ENCODE results near the gene CFAP161. TPM values are rescaled to one million over a fixed set of nuclear protein-coding genes. Genes with fewer than 3 reads are reported as not detected.

The CFAP161 gene
- total RNA-seq, 1 experiment from 2014 or later = 2.7 TPM

- POLR2A ChIA-PET = no interaction called here
- Histone ChIP-seq H3K36me3 (ENCODE audit: control insufficient read depth, insufficient read depth, low read length) (no peaks in the 10 kb centered on the region), H3K4me3 (ENCODE audit: low read depth in 2 of 2, low read length in 2 of 2) (no peak overlapping the region), H3K4me1 (ENCODE audit: control insufficient read depth, insufficient read depth, low read length) (no peaks in the 10 kb centered on the region), H3K9me3 (ENCODE audit: control insufficient read depth, insufficient read depth, low read depth, low read length) (no peaks in the 10 kb centered on the region), H3K27me3 (ENCODE audit: control insufficient read depth, insufficient read depth, low read length) (peaks cover 3% of the 10 kb centered on the region; the same call in 1 of the 2 replicates), H3K27ac (ENCODE audit: low read length) (no peak overlapping the region)
- in situ Hi-C loops (cut with HindIII; ENCODE audit: low pct_unique_long_range_greater_than_20kb, low sequenced_read_pairs) = no loop called here
- TF ChIP-seq SIN3A (IDR thresholded peaks at IDR 0.05; ENCODE audit: borderline replicate concordance, insufficient read depth, low read depth, low read length) (no peak), POLR2AphosphoS5 (IDR thresholded peaks at IDR 0.05; ENCODE audit: low read depth, low read length) (no peak), TCF7L2 (IDR thresholded peaks at IDR 0.05; ENCODE audit: low read depth, low read length) (no peak), REST (IDR thresholded peaks at IDR 0.05; ENCODE audit: insufficient read depth in 1 of 2, low read depth in 2 of 2, low read length in 1 of 2) (no peak)
- no TSS peak for BruUV-seq (replicated peaks)
- intact Hi-C loops (cut with micrococcal nuclease; ENCODE audit: unreplicated experiment) = no loop called here
- CTCF ChIA-PET = interaction anchor here (0.6 kb wide), 1 partner anchor 1242 kb away, joined by 4 read pairs; no protein-coding TSS in a partner anchor
- ATAC-seq (no peak), DNase-seq (ENCODE audit: low read depth, low spot score) (no peak)
Observed at GRCh38 chr15:81098861-81099651, 35.0 kb upstream of the CFAP161 start.

DNA sequence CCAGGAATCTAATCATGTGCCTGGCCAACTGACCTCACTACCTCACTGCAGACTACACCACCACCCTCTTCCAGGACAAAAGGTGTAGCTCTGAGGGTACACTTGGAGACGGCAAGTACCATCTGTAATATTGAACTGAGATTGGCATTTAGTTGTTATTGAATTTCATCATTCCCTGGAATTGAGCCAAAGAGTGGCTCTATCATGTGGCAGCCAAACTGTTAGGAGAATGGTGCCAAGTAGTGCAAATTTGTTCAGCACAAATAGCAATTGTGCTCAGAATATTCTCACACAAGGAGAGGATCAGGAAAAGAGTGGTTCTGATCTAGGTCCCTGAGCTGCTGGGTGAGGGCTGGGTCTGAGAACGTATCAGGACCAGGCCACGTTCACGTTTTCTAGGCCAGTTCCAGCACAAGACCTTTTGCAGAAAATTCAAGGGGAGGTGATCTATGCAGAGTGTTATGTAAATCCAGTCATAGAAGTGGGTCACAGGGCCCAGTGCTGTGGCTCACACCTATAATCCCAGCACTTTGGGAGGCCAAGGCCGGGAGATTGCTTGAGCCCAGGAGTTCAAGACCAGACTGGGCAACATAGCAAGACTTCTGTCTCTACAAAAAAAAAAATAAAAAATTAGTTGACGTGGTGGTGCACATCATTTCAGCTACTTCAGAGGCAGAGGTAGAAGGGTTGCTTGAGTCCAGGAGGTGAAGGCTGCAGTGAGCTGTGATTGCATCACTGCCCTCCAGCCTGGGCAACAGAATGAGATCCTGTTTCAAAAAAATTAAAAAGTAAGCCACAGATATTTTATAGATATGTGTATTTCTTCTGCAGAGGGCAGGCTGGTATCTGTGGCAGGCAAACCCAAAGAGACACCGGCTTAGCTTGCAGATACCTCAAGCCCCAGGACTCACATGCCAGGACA lies 31.9 kb upstream of the CFAP161 start:
- Histone ChIP-seq H3K27ac (ENCODE audit: low read length) (no peak overlapping the region), H3K27me3 (ENCODE audit: control insufficient read depth, insufficient read depth, low read length) (peaks cover 3% of the 10 kb centered on the region; the same call in 1 of the 2 replicates), H3K4me3 (ENCODE audit: low read depth in 2 of 2, low read length in 2 of 2) (no peak overlapping the region), H3K4me1 (ENCODE audit: control insufficient read depth, insufficient read depth, low read length) (no peaks in the 10 kb centered on the region), H3K36me3 (ENCODE audit: control insufficient read depth, insufficient read depth, low read length) (no peaks in the 10 kb centered on the region), H3K9me3 (ENCODE audit: control insufficient read depth, insufficient read depth, low read depth, low read length) (no peaks in the 10 kb centered on the region)
- TF ChIP-seq, protein P1, sequence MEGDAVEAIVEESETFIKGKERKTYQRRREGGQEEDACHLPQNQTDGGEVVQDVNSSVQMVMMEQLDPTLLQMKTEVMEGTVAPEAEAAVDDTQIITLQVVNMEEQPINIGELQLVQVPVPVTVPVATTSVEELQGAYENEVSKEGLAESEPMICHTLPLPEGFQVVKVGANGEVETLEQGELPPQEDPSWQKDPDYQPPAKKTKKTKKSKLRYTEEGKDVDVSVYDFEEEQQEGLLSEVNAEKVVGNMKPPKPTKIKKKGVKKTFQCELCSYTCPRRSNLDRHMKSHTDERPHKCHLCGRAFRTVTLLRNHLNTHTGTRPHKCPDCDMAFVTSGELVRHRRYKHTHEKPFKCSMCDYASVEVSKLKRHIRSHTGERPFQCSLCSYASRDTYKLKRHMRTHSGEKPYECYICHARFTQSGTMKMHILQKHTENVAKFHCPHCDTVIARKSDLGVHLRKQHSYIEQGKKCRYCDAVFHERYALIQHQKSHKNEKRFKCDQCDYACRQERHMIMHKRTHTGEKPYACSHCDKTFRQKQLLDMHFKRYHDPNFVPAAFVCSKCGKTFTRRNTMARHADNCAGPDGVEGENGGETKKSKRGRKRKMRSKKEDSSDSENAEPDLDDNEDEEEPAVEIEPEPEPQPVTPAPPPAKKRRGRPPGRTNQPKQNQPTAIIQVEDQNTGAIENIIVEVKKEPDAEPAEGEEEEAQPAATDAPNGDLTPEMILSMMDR (IDR thresholded peaks at IDR 0.05) = no peak
- TF ChIP-seq SIN3A (IDR thresholded peaks at IDR 0.05; ENCODE audit: borderline replicate concordance, insufficient read depth, low read depth, low read length) (no peak), POLR2AphosphoS5 (IDR thresholded peaks at IDR 0.05; ENCODE audit: low read depth, low read length) (no peak), REST (IDR thresholded peaks at IDR 0.05; ENCODE audit: insufficient read depth in 1 of 2, low read depth in 2 of 2, low read length in 1 of 2) (no peak), TCF7L2 (IDR thresholded peaks at IDR 0.05; ENCODE audit: low read depth, low read length) (no peak)
- in situ Hi-C loops (cut with HindIII; ENCODE audit: low pct_unique_long_range_greater_than_20kb, low sequenced_read_pairs) (no loop called here), intact Hi-C loops (cut with micrococcal nuclease; ENCODE audit: unreplicated experiment) (loop anchor here (10.0 kb wide), 1 partner anchor 107 kb away; no protein-coding TSS in a partner anchor)
- ChIA-PET POLR2A (interaction anchor here (0.7 kb wide), 1 partner anchor 62 kb away, joined by 3 read pairs; no protein-coding TSS in a partner anchor), CTCF (interaction anchor here (0.6 to 1.1 kb wide), 2 partner anchors 164 to 170 kb away, joined by 3 read pairs; no protein-coding TSS in a partner anchor)
- DNase-seq (ENCODE audit: low read depth, low spot score) = no peak
- BruUV-seq (replicated peaks) = no TSS peak
- no peak for ATAC-seq
